ENCODE measurements around the gene OR10G3.

DNA sequence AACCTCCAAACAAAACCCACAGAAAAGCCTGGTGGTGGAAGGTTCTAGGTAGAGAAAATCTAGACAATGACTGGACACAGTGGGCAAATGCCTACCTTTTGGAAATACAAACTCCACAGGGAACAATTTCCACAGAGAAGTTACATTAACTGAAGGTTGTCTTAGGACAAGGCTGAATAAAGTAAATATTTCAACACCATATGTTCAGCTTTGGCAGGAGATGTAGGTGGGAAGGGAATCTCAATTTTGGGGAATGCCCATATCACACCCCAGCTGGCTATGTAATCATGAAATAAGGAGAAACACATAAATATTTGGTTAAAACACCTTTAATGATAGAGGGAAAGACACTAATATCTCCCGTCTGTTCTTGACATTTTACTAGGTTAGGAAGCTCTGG lies 59.1 kb downstream of the OR10G3 start:
- TF ChIP-seq, protein P1, sequence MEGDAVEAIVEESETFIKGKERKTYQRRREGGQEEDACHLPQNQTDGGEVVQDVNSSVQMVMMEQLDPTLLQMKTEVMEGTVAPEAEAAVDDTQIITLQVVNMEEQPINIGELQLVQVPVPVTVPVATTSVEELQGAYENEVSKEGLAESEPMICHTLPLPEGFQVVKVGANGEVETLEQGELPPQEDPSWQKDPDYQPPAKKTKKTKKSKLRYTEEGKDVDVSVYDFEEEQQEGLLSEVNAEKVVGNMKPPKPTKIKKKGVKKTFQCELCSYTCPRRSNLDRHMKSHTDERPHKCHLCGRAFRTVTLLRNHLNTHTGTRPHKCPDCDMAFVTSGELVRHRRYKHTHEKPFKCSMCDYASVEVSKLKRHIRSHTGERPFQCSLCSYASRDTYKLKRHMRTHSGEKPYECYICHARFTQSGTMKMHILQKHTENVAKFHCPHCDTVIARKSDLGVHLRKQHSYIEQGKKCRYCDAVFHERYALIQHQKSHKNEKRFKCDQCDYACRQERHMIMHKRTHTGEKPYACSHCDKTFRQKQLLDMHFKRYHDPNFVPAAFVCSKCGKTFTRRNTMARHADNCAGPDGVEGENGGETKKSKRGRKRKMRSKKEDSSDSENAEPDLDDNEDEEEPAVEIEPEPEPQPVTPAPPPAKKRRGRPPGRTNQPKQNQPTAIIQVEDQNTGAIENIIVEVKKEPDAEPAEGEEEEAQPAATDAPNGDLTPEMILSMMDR (IDR thresholded peaks at IDR 0.05) = no peak
- no peak for TF ChIP-seq ZFX (IDR thresholded peaks at IDR 0.05; ENCODE audit: borderline replicate concordance)

Data from 22Rv1 (cell line).